HG03196 (cell line): ENCODE measurements around the gene ABHD16B.
"Not testable (repeated sequence)": the region's sequence is repeated elsewhere in the genome, so short reads cannot be mapped to it uniquely, and the experiment has no call there.

Source experiments
- ATAC-seq: cut with Tn5 transposase; IDR thresholded peaks from one replicate; pipeline ENCODE4 v1.9.1; 2021; ENCODE audit not compliant: unreplicated experiment

ABHD16B gene

GRCh38 chr20:63877755-63878470, 16.6 kb downstream of the ABHD16B start:
- no peak for ATAC-seq

GRCh38 chr20:63878899-63879663, 17.8 kb downstream of the ABHD16B start:
- ATAC-seq = no peak

- not testable (repeated sequence) for ATAC-seq
These were observed 19.6 kb downstream of the ABHD16B start for GRCh38 chr20:63880901-63881300.

GRCh38 chr20:63881451-63882226, 20.3 kb downstream of the ABHD16B start:
- ATAC-seq = no peak

- no peak for ATAC-seq
These were observed 21.2 kb downstream of the ABHD16B start for GRCh38 chr20:63882257-63883200.

GRCh38 chr20:63883201-63883593, 21.9 kb downstream of the ABHD16B start:
- ATAC-seq = no peak

GRCh38 chr20:63884506-63885263, 23.4 kb downstream of the ABHD16B start:
- ATAC-seq = no peak

GRCh38 chr20:63885264-63886053, 24.2 kb downstream of the ABHD16B start:
- ATAC-seq = no peak

GRCh38 chr20:63886054-63886419, 24.7 kb downstream of the ABHD16B start:
- no peak for ATAC-seq

GRCh38 chr20:63886921-63887320, 25.6 kb downstream of the ABHD16B start:
- no peak for ATAC-seq

GRCh38 chr20:63889241-63890200, 28.2 kb downstream of the ABHD16B start:
- no peak for ATAC-seq

GRCh38 chr20:63890201-63890576, 28.9 kb downstream of the ABHD16B start:
- no peak for ATAC-seq

GRCh38 chr20:63890616-63891015, 29.3 kb downstream of the ABHD16B start:
- ATAC-seq = no peak

- ATAC-seq = no peak
These were observed 30.0 kb downstream of the ABHD16B start for GRCh38 chr20:63891061-63892002.

GRCh38 chr20:63892402-63892801, 31.1 kb downstream of the ABHD16B start:
- no peak for ATAC-seq

- no peak for ATAC-seq
These were observed 32.7 kb downstream of the ABHD16B start for GRCh38 chr20:63893999-63894357.
